Measurements from ENCODE around the gene ZMYND19.
A peak's percentile ranks its signal among the peaks of the same experiment; 100 is the strongest.

Gene ZMYND19

DNA sequence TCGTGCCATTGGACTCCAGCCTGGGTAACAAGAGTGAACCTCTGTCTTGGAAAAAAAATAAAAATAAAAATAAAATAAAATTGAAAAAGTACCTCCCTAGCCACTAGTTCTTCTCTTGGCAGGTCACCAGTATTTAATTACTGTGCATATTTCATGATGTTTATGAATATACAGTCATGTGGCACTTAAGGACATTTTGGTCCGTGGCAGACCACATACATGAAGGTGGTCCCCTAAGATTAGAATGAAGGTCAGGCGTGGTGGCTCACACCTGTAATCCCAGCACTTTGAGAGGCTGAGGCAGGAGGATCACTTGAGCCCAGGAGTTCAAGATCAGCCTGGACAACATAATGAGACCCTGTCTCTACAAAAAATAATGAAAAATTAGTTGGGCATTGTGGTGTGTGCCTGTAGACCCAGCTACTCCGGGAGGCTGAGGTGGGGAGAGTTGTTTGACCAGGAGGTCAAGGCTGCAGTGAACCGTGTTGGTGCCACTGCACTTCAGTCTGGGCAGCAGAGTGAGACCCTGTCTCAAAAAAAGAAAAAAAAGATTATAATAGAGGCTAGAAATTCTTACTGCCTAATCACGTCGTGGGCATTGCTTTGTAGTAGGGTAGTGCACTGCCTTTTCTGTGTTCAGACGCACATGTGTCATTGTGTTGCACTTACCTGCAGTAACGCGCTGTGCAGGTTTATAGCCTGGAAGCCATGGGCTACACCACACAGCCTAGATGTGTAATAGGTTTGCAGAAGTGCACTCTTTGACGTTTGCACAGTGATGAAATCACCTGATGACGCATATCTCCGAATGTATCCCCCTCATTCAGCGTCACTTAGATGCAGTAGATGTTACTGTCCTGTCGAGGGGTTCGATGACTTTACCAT lies 41.3 kb upstream of the ZMYND19 start:
- no peak overlapping the region for H3K27ac ChIP-seq (ENCODE audit: extremely low read depth, low read depth, low read length)
- H3K4me3 ChIP-seq (ENCODE audit: low read depth, low read length): no peak overlapping the region
- H3K36me3 ChIP-seq (ENCODE audit: control insufficient read depth in 2 of 2, insufficient read depth in 1 of 2, low read length in 2 of 2): no peaks in the 10 kb centered on the region; a peak in 1 of 3 replicates
- POLR2A ChIA-PET: interaction anchor here (1.3 kb wide), 1 partner anchor 13 kb away, joined by 5 read pairs; the partner anchor contains the start of gene EHMT1
- H3K9me3 ChIP-seq (ENCODE audit: control insufficient read depth, insufficient read depth, low read depth, low read length): no peaks in the 10 kb centered on the region
- TF ChIP-seq ZNF629 (tag by site-specific recombination; IDR thresholded peaks at IDR 0.05): peak; percentile 88
- peak; percentile 84 for TF ChIP-seq ZNF121 (tag by site-specific recombination; IDR thresholded peaks at IDR 0.05)
- TF ChIP-seq ZNF335 (tag by site-specific recombination; conservative IDR thresholded peaks at IDR 0.05): no peak
- no peak for TF ChIP-seq ZNF529 (tag by site-specific recombination; IDR thresholded peaks at IDR 0.05; ENCODE audit: insufficient replicate concordance)
- TF ChIP-seq, protein P1, sequence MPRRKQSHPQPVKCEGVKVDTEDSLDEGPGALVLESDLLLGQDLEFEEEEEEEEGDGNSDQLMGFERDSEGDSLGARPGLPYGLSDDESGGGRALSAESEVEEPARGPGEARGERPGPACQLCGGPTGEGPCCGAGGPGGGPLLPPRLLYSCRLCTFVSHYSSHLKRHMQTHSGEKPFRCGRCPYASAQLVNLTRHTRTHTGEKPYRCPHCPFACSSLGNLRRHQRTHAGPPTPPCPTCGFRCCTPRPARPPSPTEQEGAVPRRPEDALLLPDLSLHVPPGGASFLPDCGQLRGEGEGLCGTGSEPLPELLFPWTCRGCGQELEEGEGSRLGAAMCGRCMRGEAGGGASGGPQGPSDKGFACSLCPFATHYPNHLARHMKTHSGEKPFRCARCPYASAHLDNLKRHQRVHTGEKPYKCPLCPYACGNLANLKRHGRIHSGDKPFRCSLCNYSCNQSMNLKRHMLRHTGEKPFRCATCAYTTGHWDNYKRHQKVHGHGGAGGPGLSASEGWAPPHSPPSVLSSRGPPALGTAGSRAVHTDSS (tag by site-specific recombination; IDR thresholded peaks at IDR 0.05): no peak
- TF ChIP-seq, protein P2, sequence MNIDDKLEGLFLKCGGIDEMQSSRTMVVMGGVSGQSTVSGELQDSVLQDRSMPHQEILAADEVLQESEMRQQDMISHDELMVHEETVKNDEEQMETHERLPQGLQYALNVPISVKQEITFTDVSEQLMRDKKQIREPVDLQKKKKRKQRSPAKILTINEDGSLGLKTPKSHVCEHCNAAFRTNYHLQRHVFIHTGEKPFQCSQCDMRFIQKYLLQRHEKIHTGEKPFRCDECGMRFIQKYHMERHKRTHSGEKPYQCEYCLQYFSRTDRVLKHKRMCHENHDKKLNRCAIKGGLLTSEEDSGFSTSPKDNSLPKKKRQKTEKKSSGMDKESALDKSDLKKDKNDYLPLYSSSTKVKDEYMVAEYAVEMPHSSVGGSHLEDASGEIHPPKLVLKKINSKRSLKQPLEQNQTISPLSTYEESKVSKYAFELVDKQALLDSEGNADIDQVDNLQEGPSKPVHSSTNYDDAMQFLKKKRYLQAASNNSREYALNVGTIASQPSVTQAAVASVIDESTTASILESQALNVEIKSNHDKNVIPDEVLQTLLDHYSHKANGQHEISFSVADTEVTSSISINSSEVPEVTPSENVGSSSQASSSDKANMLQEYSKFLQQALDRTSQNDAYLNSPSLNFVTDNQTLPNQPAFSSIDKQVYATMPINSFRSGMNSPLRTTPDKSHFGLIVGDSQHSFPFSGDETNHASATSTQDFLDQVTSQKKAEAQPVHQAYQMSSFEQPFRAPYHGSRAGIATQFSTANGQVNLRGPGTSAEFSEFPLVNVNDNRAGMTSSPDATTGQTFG (tag by site-specific recombination; IDR thresholded peaks at IDR 0.05; ENCODE audit: borderline replicate concordance): no peak
- peak; percentile 42; the same call in 1 of the 2 replicates for TF ChIP-seq ZBTB21 (tag by site-specific recombination; IDR thresholded peaks at IDR 0.05)
- TF ChIP-seq, protein P3, sequence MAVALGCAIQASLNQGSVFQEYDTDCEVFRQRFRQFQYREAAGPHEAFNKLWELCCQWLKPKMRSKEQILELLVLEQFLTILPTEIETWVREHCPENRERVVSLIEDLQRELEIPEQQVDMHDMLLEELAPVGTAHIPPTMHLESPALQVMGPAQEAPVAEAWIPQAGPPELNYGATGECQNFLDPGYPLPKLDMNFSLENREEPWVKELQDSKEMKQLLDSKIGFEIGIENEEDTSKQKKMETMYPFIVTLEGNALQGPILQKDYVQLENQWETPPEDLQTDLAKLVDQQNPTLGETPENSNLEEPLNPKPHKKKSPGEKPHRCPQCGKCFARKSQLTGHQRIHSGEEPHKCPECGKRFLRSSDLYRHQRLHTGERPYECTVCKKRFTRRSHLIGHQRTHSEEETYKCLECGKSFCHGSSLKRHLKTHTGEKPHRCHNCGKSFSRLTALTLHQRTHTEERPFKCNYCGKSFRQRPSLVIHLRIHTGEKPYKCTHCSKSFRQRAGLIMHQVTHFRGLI (tag by site-specific recombination; IDR thresholded peaks at IDR 0.05): no peak
- CTCF ChIA-PET: interaction anchor here (0.6 kb wide), 1 partner anchor 10 kb away, joined by 4 read pairs; no protein-coding TSS in a partner anchor
- H3K4me1 ChIP-seq (ENCODE audit: control insufficient read depth, insufficient read depth, low read length): peaks cover 11% of the 10 kb centered on the region

GRCh38 chr9:137630679-137631078 lies 40.4 kb upstream of the ZMYND19 start:
- Histone ChIP-seq H3K9me3 (ENCODE audit: control insufficient read depth, insufficient read depth, low read depth, low read length) (no peaks in the 10 kb centered on the region), H3K27ac (ENCODE audit: extremely low read depth, low read depth, low read length) (no peak overlapping the region), H3K4me3 (ENCODE audit: low read depth, low read length) (no peak overlapping the region), H3K4me1 (ENCODE audit: control insufficient read depth, insufficient read depth, low read length) (peaks cover 11% of the 10 kb centered on the region), H3K36me3 (ENCODE audit: control insufficient read depth in 2 of 2, insufficient read depth in 1 of 2, low read length in 2 of 2) (no peaks in the 10 kb centered on the region; a peak in 1 of 3 replicates)
- POLR2A ChIA-PET: no interaction called here
- TF ChIP-seq KLF9 (tag by site-specific recombination; IDR thresholded peaks at IDR 0.05; ENCODE audit: low read depth) (no peak), ZNF664 (tag by site-specific recombination; IDR thresholded peaks at IDR 0.05) (no peak), ZNF707 (tag by site-specific recombination; IDR thresholded peaks at IDR 0.05) (no peak)
- CTCF ChIA-PET: interaction anchor here (0.5 to 1.8 kb wide), 5 partner anchors 10 to 93 kb away, joined by 3 to 6 read pairs (median 3); partner anchors contain the start of gene EHMT1

GRCh38 chr9:137630126-137630525 lies 39.8 kb upstream of the ZMYND19 start:
- ChIA-PET CTCF (interaction anchor here (0.5 to 1.8 kb wide), 5 partner anchors 9 to 93 kb away, joined by 3 to 6 read pairs (median 3); partner anchors contain the start of gene EHMT1), POLR2A (no interaction called here)
- Histone ChIP-seq H3K9me3 (ENCODE audit: control insufficient read depth, insufficient read depth, low read depth, low read length) (no peaks in the 10 kb centered on the region), H3K4me1 (ENCODE audit: control insufficient read depth, insufficient read depth, low read length) (peaks cover 11% of the 10 kb centered on the region), H3K27ac (ENCODE audit: extremely low read depth, low read depth, low read length) (no peak overlapping the region), H3K36me3 (ENCODE audit: control insufficient read depth in 2 of 2, insufficient read depth in 1 of 2, low read length in 2 of 2) (no peaks in the 10 kb centered on the region; a peak in 1 of 3 replicates), H3K4me3 (ENCODE audit: low read depth, low read length) (no peak overlapping the region)
- TF ChIP-seq ZNF211 (tag by site-specific recombination; IDR thresholded peaks at IDR 0.05; ENCODE audit: low read depth) (no peak), ZNF398 (tag by site-specific recombination; IDR thresholded peaks at IDR 0.05) (no peak), ZNF624 (tag by site-specific recombination; IDR thresholded peaks at IDR 0.05) (no peak), ZSCAN30 (tag by site-specific recombination; IDR thresholded peaks at IDR 0.05) (no peak), ZBTB1 (tag by site-specific recombination; IDR thresholded peaks at IDR 0.05) (no peak), ZBTB7A (tag by site-specific recombination; IDR thresholded peaks at IDR 0.05; ENCODE audit: low read depth) (no peak), ZNF16 (tag by site-specific recombination; IDR thresholded peaks at IDR 0.05; ENCODE audit: low read depth) (no peak), BCL11A (tag by site-specific recombination; IDR thresholded peaks at IDR 0.05; ENCODE audit: low read depth) (no peak), ZNF174 (tag by site-specific recombination; IDR thresholded peaks at IDR 0.05) (no peak)
- TF ChIP-seq, protein P4, sequence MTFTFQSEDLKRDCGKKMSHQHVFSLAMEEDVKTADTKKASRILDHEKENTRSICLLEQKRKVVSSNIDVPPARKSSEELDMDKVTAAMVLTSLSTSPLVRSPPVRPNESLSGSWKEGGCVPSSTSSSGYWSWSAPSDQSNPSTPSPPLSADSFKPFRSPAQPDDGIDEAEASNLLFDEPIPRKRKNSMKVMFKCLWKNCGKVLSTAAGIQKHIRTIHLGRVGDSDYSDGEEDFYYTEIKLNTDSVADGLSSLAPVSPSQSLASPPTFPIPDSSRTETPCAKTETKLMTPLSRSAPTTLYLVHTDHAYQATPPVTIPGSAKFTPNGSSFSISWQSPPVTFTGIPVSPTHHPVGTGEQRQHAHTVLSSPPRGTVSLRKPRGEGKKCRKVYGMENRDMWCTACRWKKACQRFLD (tag by site-specific recombination; IDR thresholded peaks at IDR 0.05): no peak

Data from HEK293 (cell line).